HG03469 (cell line): ENCODE measurements around the gene HBG2.
"Not testable (repeated sequence)": the region's sequence is repeated elsewhere in the genome, so short reads cannot be mapped to it uniquely, and the experiment has no call there.

ENCODE experiments used
- ATAC-seq: cut with Tn5 transposase; IDR thresholded peaks from one replicate; pipeline ENCODE4 v1.9.1; 2021; ENCODE audit warnings: mild to moderate bottlenecking, moderate library complexity, moderate number of reproducible peaks; ENCODE audit not compliant: unreplicated experiment

HBG2 gene

DNA sequence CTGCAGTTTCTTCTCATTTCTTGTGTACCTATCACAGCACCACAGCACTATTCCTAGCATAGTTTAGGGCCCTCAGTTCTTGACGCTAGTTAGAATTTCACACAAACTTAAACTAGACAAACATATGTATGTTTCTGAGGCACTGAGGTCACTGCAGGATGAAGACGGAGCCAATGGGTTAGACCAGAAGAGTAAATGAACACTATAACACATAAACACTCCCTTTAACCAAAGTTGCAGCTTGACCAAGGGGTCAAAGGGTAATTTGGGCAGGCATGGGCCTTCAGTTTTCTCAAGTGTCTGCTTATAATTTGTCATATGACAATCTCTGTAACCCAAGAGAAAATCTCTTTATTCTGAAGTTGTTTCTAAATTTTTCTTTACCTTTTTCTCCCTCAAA is 28.0 kb upstream of the HBG2 start:
- no peak for ATAC-seq

DNA sequence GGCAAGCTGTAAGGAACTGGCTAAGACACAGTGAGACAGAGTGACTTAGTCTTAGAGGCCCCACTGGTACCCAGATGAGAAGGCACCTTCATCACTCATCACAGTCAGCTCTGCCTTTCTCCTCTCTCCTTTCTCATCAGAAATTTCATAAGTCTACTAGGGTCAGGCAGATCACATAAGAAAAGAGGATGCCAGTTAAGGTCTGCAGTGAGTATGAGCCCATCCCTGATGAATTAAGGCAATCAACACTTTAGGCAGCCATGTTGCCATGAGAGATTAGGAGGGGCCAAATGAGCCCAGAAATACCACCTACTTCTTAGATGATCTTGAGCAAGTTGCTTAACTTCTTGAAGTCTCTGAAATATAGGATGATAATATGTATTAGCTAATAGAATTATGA is 27.0 kb upstream of the HBG2 start:
- no peak for ATAC-seq

DNA sequence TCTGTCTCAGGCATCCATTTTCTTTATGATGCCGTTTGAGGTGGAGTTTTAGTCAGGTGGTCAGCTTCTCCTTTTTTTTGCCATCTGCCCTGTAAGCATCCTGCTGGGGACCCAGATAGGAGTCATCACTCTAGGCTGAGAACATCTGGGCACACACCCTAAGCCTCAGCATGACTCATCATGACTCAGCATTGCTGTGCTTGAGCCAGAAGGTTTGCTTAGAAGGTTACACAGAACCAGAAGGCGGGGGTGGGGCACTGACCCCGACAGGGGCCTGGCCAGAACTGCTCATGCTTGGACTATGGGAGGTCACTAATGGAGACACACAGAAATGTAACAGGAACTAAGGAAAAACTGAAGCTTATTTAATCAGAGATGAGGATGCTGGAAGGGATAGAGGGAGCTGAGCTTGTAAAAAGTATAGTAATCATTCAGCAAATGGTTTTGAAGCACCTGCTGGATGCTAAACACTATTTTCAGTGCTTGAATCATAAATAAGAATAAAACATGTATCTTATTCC is 26.1 kb upstream of the HBG2 start:
- ATAC-seq: peak; percentile 90

GRCh38 chr11:5279471-5280090 is 25.0 kb upstream of the HBG2 start:
- no peak for ATAC-seq

DNA sequence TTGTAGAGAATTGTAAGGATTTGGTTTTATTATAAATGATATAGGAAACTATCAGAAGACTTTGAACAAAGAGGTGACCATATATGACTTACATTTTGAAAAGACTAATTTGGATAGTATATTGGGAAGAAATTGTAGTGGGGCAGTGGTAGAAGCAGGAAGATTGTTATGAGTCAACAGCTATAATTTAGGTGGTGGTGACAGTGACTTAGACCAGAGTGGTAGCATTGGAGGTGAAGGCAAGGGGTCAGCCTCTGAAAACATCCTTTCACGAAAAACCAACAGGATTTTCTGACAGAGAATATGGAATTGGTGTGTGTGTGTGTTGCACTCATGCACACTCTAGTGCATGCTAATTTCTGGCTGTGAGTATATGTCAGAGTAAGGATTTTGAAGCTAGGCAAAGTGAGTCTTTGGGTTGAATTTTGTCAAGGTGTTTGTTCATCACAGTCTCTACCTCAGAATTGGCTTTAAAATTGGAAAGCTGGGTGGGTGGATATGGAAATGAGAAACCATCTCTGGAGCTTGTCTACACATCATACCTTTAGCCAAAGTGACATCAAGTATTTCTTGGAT is 23.3 kb upstream of the HBG2 start:
- no peak for ATAC-seq

DNA sequence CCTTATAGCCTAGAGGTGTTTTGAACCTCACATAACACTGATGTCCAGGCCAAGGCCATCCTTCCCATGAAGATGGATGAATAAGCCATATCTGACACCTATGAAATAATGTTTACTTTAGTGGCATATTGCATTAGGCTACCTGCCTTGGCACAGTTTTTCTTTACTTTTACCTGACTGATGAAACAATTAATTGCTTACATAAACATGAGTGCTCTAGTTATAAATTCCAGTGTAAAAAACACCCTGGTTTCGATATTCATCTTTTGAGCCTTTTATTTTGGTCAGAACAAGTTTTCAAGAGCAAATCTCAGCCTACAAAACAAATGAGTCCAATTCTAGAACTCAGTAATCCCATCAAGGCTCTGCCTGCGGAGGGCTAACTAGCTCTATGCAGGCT is 22.1 kb upstream of the HBG2 start:
- no peak for ATAC-seq

- no peak for ATAC-seq
These were observed 21.0 kb upstream of the HBG2 start for GRCh38 chr11:5275369-5276110.

DNA sequence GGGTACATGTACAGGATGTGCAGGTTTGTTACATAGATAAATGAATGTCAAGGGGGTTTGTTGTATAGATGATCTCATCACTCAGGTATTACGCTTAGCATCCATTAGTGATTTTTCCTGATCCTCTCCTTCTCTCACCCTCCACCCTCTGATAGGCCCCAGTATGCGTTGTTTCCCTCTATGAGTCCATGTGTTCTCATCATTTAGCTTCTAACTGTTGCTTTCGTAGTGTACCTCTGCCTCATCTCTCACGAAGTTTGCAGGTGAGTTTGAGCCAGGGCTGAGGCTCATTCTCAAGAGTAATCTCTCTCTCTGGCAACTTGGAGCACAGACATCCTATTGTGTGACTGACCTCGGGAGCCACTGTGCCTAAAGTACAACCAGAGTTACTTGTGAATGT is 19.8 kb upstream of the HBG2 start:
- ATAC-seq: no peak

DNA sequence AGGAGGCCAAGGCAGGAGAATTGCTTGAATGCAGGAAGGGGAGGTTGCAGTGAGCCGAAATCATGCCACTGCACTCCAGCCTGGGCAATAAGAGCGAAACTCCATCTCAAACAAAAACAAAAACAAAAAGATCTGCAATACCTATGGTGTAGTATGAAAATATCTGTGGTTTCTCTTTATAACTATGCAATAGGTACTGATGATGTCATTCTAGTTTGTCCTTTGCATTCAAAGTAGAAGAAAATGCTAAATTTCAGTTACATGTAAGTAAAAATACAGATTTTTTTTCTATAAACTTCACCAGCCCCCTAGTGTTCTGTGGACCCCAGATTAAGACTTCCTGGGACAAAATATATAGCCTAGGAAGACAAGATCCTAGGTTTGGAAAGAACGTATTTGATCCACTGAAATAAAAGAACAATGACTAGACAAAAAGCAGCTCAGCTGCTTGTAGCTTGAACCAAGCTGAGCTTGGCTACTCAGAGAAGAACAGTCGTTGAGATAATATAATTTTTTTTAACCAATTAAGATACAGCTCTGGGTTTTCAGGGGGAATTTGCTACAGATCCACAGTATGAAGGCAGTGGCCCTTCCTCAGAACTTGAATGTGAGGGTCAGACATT is 17.9 kb upstream of the HBG2 start:
- ATAC-seq: no peak

DNA sequence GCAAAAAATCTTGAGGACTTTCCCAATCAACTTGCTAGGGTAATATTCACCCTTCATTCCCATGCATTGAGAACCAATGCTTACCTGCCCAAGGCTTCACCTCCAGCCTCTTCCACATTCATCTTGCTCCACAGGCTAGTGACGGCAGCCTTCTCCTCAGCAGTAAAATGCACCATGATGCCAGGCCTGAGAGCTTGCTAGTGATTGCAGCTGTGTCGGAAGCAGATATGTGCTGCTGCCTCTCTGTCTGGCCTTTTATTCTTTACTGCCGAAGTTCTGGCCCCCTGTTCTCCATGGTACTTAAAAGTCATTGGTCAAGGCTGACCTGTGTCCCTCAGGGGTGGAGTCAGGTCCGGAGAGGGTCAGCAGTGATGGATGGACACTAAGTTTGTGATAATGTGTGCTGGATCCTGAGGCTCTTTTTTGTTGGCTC is 15.2 kb upstream of the HBG2 start, which contains the start of gene HBE1:
HBE1 (minus strand) TSS at position 231 of the 433 bp plus-strand sequence; CDS start at position 176, 55 bp downstream.
- ATAC-seq: no peak

DNA sequence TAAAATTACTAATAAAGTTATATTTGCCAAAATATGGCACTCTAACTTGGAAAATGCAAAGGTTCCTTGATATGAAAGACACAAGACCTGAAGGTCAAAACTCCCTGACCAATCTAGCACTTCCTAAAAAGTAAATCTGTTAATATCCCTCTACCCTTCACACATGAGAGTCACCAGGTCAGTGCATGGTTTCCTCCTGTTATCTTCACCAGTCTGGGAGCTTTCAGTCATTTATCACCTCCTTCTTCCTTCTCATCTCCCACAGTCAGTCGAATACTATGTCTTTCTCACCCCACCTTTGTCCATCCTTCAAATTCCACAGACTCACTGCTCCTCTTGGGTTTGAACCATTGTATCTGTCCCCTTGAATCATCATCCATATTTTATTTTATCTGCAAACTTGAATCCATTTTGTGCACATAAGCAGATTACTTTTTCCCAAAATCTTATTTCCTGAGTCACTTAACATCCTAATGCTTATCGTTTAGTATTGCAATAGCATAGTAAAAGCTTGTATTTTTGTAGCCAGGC is 12.5 kb upstream of the HBG2 start:
- no peak for ATAC-seq

DNA sequence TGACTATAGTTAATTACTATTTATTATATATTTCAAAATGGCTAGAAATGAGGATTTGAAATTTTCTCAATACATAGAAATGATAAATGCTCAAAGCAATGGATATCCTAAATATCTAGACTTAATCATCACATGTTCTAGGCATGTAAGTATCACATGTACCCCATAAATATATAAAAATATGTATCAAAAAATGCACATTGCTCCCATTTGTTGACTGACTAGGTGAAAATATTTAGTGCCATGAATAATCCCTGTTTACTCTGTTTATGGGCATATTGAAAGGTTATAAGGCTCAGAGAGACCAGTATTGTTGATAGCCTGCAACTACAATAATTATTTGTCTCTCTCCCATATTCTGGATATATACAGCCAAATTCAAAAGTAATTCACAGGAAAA is 12.0 kb upstream of the HBG2 start:
- no peak for ATAC-seq

DNA sequence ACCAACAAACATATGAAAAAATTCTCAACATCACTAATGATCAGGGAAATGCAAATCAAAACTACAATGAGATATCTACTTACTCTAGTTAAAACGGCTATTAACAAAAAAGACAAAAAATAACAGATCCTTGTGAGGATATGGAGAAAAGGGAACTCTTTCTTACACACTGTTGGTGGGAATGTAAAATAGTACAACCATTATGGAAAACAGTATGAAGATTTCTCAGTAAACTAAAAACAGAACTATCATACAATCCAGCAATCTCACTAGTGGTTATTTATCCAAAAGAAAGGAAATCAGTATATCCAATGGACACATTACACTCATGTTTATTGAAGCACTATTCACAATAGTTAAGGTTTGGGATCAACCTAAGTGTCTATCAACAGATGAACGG is 11.3 kb upstream of the HBG2 start:
- ATAC-seq: no peak

DNA sequence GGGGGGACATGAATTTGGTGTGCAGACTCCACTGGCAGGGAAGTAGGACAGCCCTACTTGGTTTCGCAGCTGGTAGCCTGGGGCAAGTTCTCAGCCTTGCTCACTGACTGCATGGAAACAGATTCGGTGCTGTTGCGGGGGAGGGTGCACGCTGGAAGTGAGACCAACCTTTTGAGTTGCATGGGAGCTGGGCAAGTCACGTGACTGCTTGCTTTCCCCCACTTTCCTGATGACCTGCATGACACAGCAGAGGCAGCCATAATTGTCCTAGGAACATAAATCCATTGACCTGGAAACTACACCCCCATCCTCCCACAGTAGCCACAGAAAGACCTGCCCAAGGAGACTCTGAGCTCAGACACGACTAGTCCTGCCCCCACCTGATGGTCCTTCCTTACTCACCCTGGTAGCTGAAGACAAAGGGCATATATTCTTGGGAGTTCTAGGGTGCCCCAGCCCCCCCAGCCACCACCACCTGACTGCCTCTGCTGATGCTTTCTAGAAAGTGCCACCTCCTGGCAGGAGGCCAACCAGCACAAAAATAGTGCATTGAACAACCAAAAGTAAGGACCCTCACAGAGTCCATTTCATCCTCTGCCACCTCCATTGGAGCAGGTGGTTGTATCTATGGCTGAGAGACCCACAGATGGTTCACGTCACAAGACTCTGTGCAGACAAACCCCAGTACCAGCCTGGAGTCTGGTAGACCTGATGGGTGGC is 4.1 kb upstream of the HBG2 start:
- ATAC-seq: no peak

- no peak for ATAC-seq
These were observed 2.7 kb upstream of the HBG2 start for GRCh38 chr11:5257296-5257695.

DNA sequence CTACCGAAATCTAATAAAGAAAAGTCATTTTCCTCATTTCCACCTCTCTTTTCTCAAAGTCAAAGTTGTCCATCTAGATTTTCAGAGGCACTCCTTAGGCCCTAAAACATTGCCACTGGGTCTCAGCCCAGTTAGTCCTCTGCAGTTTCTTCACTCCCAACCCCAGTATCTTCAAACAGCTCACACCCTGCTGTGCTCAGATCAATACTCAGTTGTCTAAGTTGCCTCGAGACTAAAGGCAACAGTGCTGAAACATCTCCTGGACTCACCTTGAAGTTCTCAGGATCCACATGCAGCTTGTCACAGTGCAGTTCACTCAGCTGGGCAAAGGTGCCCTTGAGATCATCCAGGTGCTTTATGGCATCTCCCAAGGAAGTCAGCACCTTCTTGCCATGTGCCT is 558 bp downstream of the HBG2 start:
- not testable (repeated sequence) for ATAC-seq

DNA sequence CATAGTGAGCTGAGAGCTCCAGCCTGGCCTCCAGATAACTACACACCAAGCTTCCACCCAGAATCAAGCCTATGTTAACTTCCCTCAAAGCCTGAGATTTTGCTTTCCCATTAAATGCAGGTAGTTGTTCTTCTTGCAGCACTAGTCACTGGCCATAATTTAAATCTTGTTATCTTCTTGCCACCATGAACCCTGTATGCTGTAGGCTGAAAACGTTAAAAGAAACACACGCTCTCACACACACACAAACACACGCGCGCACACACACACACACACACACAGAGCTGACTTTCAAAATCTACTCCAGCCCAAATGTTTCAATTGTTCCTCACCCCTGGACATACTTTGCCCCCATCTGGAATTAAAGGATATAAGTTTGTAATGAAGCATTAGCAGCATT is 1.1 kb downstream of the HBG2 start:
- not testable (repeated sequence) for ATAC-seq

DNA sequence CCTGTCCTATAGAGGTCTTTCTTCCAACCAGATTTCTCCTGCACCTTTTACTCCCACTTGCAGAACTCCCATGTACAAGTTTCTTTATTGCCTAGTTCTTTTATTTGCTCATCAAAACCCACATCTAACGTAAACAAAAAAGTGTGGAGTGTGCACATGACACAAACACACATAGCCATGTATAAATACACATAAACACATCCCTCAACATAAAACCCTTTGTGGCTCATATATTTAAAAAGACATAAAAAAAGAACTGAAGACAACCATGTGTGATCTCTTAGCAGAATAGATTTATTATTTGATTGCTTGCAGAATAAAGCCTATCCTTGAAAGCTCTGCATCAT is 1.7 kb downstream of the HBG2 start:
- ATAC-seq: no peak

DNA sequence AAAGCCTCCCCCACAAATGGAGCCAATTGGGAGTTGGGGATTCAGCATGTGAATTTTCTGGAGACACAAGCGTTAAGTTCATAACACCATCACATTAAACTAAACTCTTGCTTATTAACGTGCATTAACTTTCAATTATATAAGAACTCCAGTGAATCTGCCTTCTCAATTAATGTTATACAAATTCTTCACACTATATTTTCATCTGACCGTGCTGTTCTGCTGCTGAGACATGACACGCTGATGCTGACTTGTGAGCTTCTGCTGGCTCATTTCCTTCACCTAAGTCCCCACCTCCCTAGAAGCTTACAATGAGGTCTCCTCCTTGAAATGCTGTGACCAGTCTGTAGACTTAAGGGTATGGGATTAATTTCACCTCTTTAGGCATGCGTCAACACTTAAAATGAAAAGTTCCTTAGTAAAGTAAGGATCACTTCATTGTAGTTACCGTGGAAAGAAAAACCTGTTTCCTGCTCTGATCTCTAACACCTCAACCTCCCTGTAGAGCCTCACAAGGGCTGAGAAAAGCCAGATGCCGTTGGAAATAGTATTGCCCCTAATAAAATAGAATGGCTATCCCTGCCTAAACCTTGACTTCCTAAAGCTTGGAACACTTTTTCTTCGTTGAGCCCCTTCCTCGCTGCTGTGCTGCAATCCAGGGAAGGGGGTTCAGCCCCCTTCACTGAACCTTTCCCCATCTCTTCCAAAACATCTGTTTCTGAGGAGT is 2.2 kb downstream of the HBG2 start:
- no peak for ATAC-seq

DNA sequence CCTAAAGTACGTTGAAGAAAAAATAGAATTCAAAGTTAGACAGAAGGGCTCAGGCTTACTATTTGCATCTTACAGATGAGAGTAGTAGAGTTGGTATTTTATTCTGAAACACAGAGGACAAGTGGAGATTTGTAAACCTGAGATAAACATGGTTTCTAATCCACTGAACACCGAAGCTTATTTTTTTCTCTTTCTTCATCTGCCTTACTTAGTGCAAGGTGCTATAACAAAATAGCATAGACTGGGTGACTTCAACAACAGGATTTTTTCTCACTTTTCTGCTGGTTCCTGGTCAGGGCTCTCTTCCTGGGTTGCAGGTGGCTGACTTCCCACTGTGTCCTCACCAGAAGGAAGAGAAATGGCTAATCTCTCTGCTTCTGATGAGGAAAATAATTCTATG is 2.8 kb downstream of the HBG2 start:
- ATAC-seq: no peak
